Choroid plexus epithelial cell (primary cell): Measurements from ENCODE around the gene TSTD1.
"Not testable (repeated sequence)": the region's sequence is repeated elsewhere in the genome, so short reads cannot be mapped to it uniquely, and the experiment has no call there.

Source experiments
- DNase-seq: peaks from one replicate; pipeline ENCODE4 v3.0.0-alpha.2; 2010; ENCODE audit warnings: low read depth
- H3K4me3 ChIP-seq: 2 replicates; pipeline ENCODE4 v1.5.1; 2011; ENCODE audit warnings: low read depth, mild to moderate bottlenecking, control low read depth, low read length, moderate library complexity
- TF ChIP-seq, protein P1 (sequence below): conservative IDR thresholded peaks from 2 replicates; pipeline ENCODE4 v1.5.1; 2011; ENCODE audit warnings: low read depth, mild to moderate bottlenecking, control low read depth, inconsistent platforms, low read length, moderate library complexity

Gene TSTD1

GRCh38 chr1:161069241-161069640 is 30.5 kb upstream of the TSTD1 start:
- H3K4me3 ChIP-seq: no peak overlapping the region
- TF ChIP-seq, protein P1, sequence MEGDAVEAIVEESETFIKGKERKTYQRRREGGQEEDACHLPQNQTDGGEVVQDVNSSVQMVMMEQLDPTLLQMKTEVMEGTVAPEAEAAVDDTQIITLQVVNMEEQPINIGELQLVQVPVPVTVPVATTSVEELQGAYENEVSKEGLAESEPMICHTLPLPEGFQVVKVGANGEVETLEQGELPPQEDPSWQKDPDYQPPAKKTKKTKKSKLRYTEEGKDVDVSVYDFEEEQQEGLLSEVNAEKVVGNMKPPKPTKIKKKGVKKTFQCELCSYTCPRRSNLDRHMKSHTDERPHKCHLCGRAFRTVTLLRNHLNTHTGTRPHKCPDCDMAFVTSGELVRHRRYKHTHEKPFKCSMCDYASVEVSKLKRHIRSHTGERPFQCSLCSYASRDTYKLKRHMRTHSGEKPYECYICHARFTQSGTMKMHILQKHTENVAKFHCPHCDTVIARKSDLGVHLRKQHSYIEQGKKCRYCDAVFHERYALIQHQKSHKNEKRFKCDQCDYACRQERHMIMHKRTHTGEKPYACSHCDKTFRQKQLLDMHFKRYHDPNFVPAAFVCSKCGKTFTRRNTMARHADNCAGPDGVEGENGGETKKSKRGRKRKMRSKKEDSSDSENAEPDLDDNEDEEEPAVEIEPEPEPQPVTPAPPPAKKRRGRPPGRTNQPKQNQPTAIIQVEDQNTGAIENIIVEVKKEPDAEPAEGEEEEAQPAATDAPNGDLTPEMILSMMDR: no peak
- no peak for DNase-seq

GRCh38 chr1:161068306-161069234 is 29.8 kb upstream of the TSTD1 start:
- H3K4me3 ChIP-seq: no peak overlapping the region
- DNase-seq: no peak
- TF ChIP-seq, protein P1: no peak

DNA sequence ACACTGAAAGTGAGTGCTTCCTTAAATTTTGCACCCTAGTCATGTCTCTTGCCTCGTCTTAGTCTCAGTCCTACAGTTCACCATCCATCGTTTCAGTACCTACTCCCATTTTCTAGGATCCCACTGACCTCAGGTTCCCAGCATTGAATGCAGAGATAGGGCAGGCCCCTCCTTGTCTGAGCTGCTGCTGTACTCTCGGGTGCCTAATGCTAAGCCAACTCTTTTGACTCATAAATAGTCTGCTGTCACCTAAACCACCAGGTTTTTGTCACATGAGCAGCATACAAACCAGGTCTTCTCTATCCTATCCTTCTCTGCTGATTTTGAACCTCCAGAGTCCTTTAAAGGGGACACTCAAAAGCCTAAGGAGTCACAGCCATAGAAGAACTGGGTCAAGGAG is 27.9 kb upstream of the TSTD1 start:
- no peak for DNase-seq
- H3K4me3 ChIP-seq: no peak overlapping the region
- TF ChIP-seq, protein P1: no peak

DNA sequence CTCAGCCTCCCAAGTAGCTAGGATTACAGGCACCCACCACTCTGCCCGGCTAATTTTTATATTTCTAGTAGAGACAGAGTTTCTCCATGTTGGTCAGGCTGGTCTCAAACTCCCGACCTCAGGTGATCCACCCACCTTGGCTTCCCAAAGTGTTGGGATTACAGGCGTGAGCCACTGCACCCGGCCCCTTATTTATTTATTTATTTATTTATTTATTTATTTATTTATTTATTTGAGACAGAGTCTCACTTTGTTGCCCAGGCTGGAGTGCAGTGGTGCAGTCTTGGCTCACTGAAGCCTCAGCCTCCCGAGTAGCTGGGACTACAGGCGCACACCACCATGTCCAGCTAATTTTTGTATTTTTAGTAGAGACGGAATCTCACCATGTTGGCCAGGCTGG is 26.9 kb upstream of the TSTD1 start:
- not testable (repeated sequence) for DNase-seq, H3K4me3 ChIP-seq

- not testable (repeated sequence) for H3K4me3 ChIP-seq, DNase-seq
These were observed 25.2 kb upstream of the TSTD1 start for GRCh38 chr1:161063936-161064335.

GRCh38 chr1:161061419-161061818 is 22.7 kb upstream of the TSTD1 start:
- TF ChIP-seq, protein P1: no peak
- no peak overlapping the region for H3K4me3 ChIP-seq
- DNase-seq: no peak

DNA sequence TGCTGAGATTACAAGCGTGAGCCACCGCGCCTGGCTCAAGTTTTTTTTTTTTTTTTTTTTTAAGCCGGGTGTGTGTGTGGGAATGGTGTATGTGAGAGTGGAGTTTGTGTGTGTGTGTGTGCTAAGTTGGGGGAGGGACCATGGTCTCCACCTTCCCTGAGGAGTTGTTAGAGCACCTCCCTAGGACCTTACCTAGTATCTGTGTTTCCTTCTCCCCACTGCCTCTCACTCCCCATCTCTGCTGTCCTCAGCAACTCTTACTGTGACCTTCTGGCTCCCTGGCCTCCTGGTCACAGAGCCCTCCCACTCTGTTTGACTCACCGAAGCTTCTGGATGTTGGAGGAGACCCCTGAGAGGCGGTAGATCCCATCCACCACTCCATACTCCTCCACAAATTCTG is 20.5 kb upstream of the TSTD1 start:
- DNase-seq: no peak
- H3K4me3 ChIP-seq: no peak overlapping the region
- TF ChIP-seq, protein P1: no peak

DNA sequence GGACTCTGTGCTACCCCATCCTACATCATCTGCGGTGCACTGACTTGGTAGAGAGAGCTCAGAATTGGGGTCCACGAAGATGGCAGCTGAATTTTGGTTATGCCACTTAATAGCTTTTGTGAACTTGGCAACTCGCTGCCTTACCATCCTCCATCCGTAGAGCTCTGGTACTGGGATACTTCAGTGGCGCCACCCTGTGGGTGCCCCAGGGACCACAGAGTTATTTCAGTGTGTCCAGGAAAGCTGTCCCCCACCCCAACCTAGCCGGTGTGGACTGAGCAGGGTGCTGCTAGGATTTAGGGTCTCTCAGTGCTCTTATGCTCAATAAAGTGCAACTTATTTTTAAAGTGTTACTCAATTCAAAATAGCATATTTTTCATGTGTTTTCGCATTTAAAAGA is 16.0 kb upstream of the TSTD1 start:
- no peak for DNase-seq
- no peak overlapping the region for H3K4me3 ChIP-seq
- TF ChIP-seq, protein P1: peak; percentile 17
